HepG2 (cell line): ENCODE data around the gene ACBD3. TPM values are rescaled to one million over a fixed set of nuclear protein-coding genes. Genes with fewer than 3 reads are reported as not detected.
A peak's percentile ranks its signal among the peaks of the same experiment; 100 is the strongest.

Experiments used
- ATAC-seq: fragments of 200-7000 bp; cut with Tn5 transposase; 3 replicates; pipeline ENCODE4 v1.9.1; 2020; ENCODE audit warnings: mild to moderate bottlenecking, moderate library complexity
- BruUV-seq: library from RNA; stranded (reverse); fragments of 400-500 nt; replicated peaks from 2 replicates; lab custom pipeline; 2021; lab: Mats Ljungman, UMichigan
- CTCF ChIA-PET: fragments of 300-600 bp; formaldehyde crosslinking; extraction: SDS; loops from one replicate; lab custom pipeline; 2021; ENCODE audit warnings: low total read pairs, inconsistent platforms, low intra/inter-chr PET ratio; lab: Yijun Ruan, JAX
- POLR2A ChIA-PET: fragments of 350-600 bp; sonication (Branson Sonifier 250); formaldehyde crosslinking; loops from one replicate; lab custom pipeline; 2020; ENCODE audit warnings: antibody characterized with exemption, inconsistent platforms; lab: Yijun Ruan, JAX
- DNase-seq: peaks from one replicate; pipeline ENCODE4 v3.0.0-alpha.2; 2015; ENCODE audit warnings: low spot score
- FAIRE-seq: peaks from 3 replicates; lab custom pipeline; 2011; peaks lifted over from hg19 to GRCh38; lab: Jason Lieb, UNC
- H2AFZ ChIP-seq: one replicate; pipeline ENCODE4 v1.6.1; 2011; ENCODE audit warnings: low read length, inconsistent platforms
- H3K27ac ChIP-seq: fragments of 300-600 bp; 3 replicates; pipeline ENCODE4 v1.8.0; 2011; ENCODE audit warnings: mixed run types, mild to moderate bottlenecking, mixed read lengths, low read length, inconsistent platforms; ENCODE audit not compliant: insufficient read depth; ENCODE audit errors: extremely low read length
- H3K27me3 ChIP-seq, 2 experiments: fragments of 200-600 bp in 1 of 2; 2 replicates in 1 of 2; 3 replicates in 1 of 2; pipeline versions ENCODE4 v1.6.0 to v1.8.0; 2011; ENCODE audit warnings: low read length in 2 of 2, mild to moderate bottlenecking in 2 of 2, moderate library complexity in 2 of 2, inconsistent platforms in 1 of 2; ENCODE audit not compliant: insufficient read depth in 2 of 2, control insufficient read depth in 1 of 2
- H3K36me3 ChIP-seq, 2 experiments: fragments of 200-600 bp in 1 of 2; replicated peaks in 1 of 2; 2 replicates in 1 of 2; 3 replicates in 1 of 2; pipeline versions ENCODE4 v1.5.1 to v1.8.0; 2011; ENCODE audit warnings: low read length in 2 of 2, inconsistent platforms in 1 of 2; ENCODE audit not compliant: insufficient read depth in 2 of 2, control insufficient read depth in 1 of 2
- H3K4me1 ChIP-seq: 2 replicates; pipeline ENCODE4 v1.5.1; 2012; ENCODE audit warnings: low read length, inconsistent platforms; ENCODE audit not compliant: insufficient read depth
- H3K4me2 ChIP-seq: 2 replicates; pipeline ENCODE4 v1.6.0; 2011; ENCODE audit warnings: low read depth, low read length, inconsistent platforms
- H3K4me3 ChIP-seq, 3 experiments: fragments of 200-600 bp in 1 of 3; sonication (generic), shearing (Covaris generic) in 1 of 3; replicated peaks in 1 of 3; 2 replicates each; pipeline ENCODE4 v1.5.1; 2011 to 2016; ENCODE audit warnings: low read length in 3 of 3, inconsistent platforms in 2 of 3, low read depth in 2 of 3, mild to moderate bottlenecking in 2 of 3, control low read depth in 1 of 3, mixed read lengths in 1 of 3; ENCODE audit not compliant: insufficient read depth in 1 of 3
- H3K79me2 ChIP-seq: one replicate; pipeline ENCODE4 v1.6.1; 2011; ENCODE audit warnings: low read length, inconsistent platforms; ENCODE audit not compliant: insufficient read depth
- H3K9ac ChIP-seq: 2 replicates; pipeline ENCODE4 v1.6.0; 2011; ENCODE audit warnings: mild to moderate bottlenecking, low read depth, low read length, inconsistent platforms; ENCODE audit not compliant: insufficient read depth
- H3K9me3 ChIP-seq: 2 replicates; pipeline ENCODE4 v1.5.1; 2012; ENCODE audit warnings: mild to moderate bottlenecking, low read length
- H4K20me1 ChIP-seq: 2 replicates; pipeline ENCODE4 v1.6.0; 2011; ENCODE audit warnings: inconsistent platforms, mild to moderate bottlenecking, low read length, moderate library complexity; ENCODE audit not compliant: insufficient read depth
- CREB1 ChIP-seq, 2 experiments: fragments of 450-650 bp in 1 of 2; IDR thresholded peaks; 2 replicates each; pipeline ENCODE4 v1.6.1; 2016 to 2017; ENCODE audit warnings: control low read depth in 1 of 2, mild to moderate bottlenecking in 1 of 2, missing compliant biosample characterization in 1 of 2, missing genetic modification characterization in 1 of 2
- SUZ12 ChIP-seq: fragments of 150-350 bp; IDR thresholded peaks from 2 replicates; pipeline ENCODE4 v1.6.1; 2014; ENCODE audit warnings: low read depth, low read length
- TBL1XR1 ChIP-seq: fragments of 150-350 bp; IDR thresholded peaks from 2 replicates; pipeline ENCODE4 v1.6.1; 2014; ENCODE audit warnings: borderline replicate concordance, low read length; ENCODE audit not compliant: partially characterized antibody
- TBP ChIP-seq: sonication (generic); formaldehyde crosslinking; IDR thresholded peaks from 2 replicates; pipeline ENCODE4 v1.5.0; 2020; ENCODE audit warnings: missing genetic modification reagents
- ZNF646 ChIP-seq: sonication (generic); formaldehyde crosslinking; IDR thresholded peaks from 2 replicates; pipeline ENCODE4 v1.9.0; 2021; ENCODE audit warnings: mild to moderate bottlenecking, missing genetic modification reagents
- WGBS: methylation state at CpG from one replicate; pipeline ENCODE4 v1.1.6; 2017; ENCODE audit warnings: low lambda C conversion rate; 5-methylcytosine and 5-hydroxymethylcytosine counted together
- in situ Hi-C: cut with HindIII; loops from 2 replicates; pipeline ENCODE4 v1.10.0; 2017; ENCODE audit warnings: low pct_unique_long_range_greater_than_20kb; ENCODE audit not compliant: extremely low pct_ligation_motif_present
- intact Hi-C: fragments of 100-400 bp; cut with micrococcal nuclease; formaldehyde crosslinking; loops from one replicate; pipeline ENCODE4 v1.10.0; 2022; ENCODE audit not compliant: unreplicated experiment
- polyA plus RNA-seq, 8 experiments: library from polyadenylated mRNA; depleted of rRNA in 3 of 8; stranded (reverse) in 7 of 8; unstranded in 1 of 8; fragments of >200 nt; fragmentation: Illumina TruSeq in 4 of 8; extraction: Trizol in 4 of 8; gene quantifications; 2 replicates each; pipeline versions ENCODE4 v1.2.1 to v1.2.3, GENCODE V29; 2011 to 2016; ENCODE audit warnings: low read depth in 4 of 8, missing spikeins in 1 of 8, mixed read lengths in 1 of 8; ENCODE audit not compliant: insufficient read depth in 1 of 8
- total RNA-seq, 5 experiments: library from RNA; depleted of rRNA; stranded (reverse); fragments of >200 nt; fragmentation: Illumina TruSeq; extraction: Trizol; gene quantifications; 2 replicates each; pipeline ENCODE4 v1.2.3, GENCODE V29; 2016; ENCODE audit warnings: low read depth in 1 of 5

ACBD3 gene
- total and polyA plus RNA-seq, 2 of the 13 experiments (the other 11 are each of a cell fraction or from before 2014, with no cell fraction given), result 24.3 to 39.3 TPM

- no peak for DNase-seq
- Histone ChIP-seq H2AFZ (no peak overlapping the region), H3K4me2 (peak overlapping the region; percentile 58), H3K4me3 (peak overlapping the region; percentile 31 to 41 (median 40); a peak in 5 of 6 replicates), H3K79me2 (no peaks in the 10 kb centered on the region), H3K9ac (no peak overlapping the region), H3K27ac (no peak overlapping the region), H3K4me1 (peaks cover 10% of the 10 kb centered on the region; the same call in 1 of the 2 replicates), H4K20me1 (no peaks in the 10 kb centered on the region), H3K9me3 (no peaks in the 10 kb centered on the region), H3K36me3 (no peaks in the 10 kb centered on the region), H3K27me3 (peaks cover 0 to 4% of the 10 kb centered on the region in 2 experiments; a peak in 3 of 5 replicates)
- FAIRE-seq, result no peak
- BruUV-seq, result no TSS peak
- in situ Hi-C loops (no loop called here), intact Hi-C loops (no loop called here)
- WGBS, result 36% methylated on average over 32 of the region's 32 CpGs
- ChIA-PET CTCF (no interaction called here), POLR2A (no interaction called here)
- TF ChIP-seq ZNF646 (CRISPR knock-in tag) (no peak), TBP (CRISPR knock-in tag) (no peak), SUZ12 (no peak), TBL1XR1 (no peak), CREB1 (IDR thresholded peaks at IDR 0.05) (peak; percentile 70), CREB1 (CRISPR knock-in tag; IDR thresholded peaks at IDR 0.05) (no peak)
- peak; percentile 27; the same call in 1 of the 3 replicates for ATAC-seq
Observed at GRCh38 chr1:226100436-226101391, 85.8 kb downstream of the ACBD3 start.
